ENCODE results near the gene LLGL1.
"Not testable (repeated sequence)": the region's sequence is repeated elsewhere in the genome, so short reads cannot be mapped to it uniquely, and the experiment has no call there.

The LLGL1 gene

DNA sequence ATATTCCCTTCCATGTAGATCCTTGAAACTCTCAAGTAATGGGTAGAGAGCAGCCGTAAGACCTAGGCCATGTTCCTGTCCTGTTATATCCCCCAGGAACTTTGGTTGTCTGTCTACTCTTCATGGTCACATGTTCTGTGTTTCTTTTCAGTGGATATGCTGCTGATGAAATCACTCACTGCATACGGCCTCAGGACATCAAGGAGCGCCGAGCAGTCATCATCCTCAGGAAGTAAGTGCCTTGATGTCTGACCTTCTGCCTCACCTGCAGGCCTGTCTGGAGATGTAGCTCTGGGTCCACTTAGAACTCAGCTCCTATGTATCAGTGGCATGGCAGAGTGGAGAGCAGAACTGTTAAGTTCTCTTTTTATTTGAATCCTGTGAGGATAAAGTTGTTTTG is 30.6 kb upstream of the LLGL1 start:
- no peak for DNase-seq

- no peak for DNase-seq
These were observed 30.2 kb upstream of the LLGL1 start for GRCh38 chr17:18195246-18195645.

GRCh38 chr17:18197535-18198194 is 27.8 kb upstream of the LLGL1 start:
- DNase-seq, result no peak

DNA sequence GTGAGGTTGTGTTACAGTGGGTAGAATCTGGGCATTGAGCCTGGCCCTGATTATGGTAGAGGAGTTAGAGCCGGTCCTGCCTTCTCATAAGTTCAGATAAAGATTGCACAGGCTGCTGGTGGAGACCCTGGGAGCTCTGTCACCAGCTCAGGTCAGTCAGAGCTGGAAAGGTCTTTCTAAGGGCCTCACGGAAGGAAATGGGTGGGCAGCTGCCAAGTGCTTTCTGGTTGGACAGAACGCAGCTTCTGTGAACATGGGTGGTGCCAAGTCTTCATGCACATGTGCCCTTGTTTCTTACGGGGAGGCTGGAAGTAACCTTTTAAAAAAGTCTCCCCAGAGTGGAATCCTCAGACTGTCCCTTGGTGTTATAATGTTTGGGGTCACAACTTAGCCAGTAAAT is 26.9 kb upstream of the LLGL1 start:
- DNase-seq, result no peak

GRCh38 chr17:18201108-18201507 is 24.3 kb upstream of the LLGL1 start:
- no peak for DNase-seq

DNA sequence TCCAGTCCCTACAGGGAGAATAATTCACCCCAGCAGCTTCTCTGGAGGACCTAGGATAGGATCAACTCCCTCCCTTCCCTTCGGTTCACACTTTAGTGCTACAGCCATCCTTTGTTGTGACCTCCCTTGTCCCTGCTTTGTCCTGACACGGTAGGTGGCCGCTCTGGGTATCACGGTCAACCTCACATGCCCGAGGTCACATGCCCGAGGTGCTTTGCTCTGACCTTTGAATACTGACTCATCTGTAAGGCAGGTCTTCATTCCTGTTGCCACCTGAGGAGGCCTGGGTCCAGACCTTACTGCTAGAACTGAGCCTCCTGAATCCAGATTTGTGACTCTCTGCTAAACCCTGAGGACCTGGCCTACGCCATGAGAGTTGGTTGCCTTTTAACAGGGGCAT is 22.1 kb upstream of the LLGL1 start:
- no peak for DNase-seq

- no peak for DNase-seq
These were observed 19.6 kb upstream of the LLGL1 start for GRCh38 chr17:18205861-18206260.

DNA sequence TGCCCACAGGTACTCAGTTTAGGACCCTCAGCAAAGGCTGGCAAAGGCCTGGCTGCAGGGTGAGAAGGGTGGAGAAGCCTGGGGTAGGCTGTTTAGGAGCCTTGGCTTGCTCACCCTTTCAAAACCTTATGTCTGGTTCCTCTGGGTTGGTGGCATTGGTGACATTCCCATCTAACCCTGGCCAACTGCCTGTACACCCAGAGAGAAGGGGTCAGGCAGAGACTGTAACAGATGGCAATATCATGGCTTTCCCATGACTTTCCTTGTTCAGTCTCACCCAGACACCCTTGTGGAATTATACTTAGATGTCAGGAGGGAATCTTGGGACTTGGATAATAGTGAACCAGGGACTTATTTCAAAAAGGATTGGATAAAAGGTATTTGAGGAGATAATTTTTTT is 18.5 kb upstream of the LLGL1 start:
- DNase-seq, result no peak

GRCh38 chr17:18208092-18208491 is 17.3 kb upstream of the LLGL1 start:
- no peak for DNase-seq

GRCh38 chr17:18213666-18214270 is 11.7 kb upstream of the LLGL1 start:
- DNase-seq, result no peak

GRCh38 chr17:18216906-18217305 is 8.5 kb upstream of the LLGL1 start:
- not testable (repeated sequence) for DNase-seq

GRCh38 chr17:18217412-18218015 is 7.9 kb upstream of the LLGL1 start:
- peak; percentile 34 to 74 for DNase-seq

DNA sequence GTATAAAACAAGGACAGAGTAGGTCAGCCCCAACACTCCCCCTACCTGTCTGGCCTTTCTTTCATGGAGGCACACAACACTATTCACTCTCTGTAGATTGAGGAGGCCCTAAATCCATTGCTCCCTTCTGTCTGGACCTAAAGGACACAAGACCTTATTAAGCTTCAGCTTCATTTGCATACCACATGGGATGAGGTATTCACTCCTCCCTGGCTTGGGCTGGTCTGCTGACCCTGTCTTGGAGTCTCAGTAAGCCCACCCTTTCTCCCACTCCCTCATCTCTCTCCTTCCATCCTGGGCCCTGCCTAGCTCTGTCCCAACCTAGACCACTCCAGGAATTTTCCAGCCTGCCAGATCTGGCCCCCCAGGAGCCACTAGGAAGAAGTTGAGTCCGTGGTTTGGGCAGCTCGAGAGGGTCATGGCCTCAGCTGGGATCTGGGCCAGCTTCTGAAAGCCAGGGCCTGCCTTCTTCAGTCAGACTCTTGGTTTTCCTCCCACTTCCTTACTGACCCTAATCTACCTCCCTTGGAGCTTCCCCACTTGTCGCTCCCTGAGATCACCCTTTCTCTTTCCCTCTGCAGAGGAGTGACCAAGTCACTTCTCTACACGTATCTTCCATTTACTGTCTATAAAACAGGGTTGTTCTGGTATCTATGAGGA is 6.5 kb upstream of the LLGL1 start:
- DNase-seq, result no peak

GRCh38 chr17:18224053-18224386 is 1.4 kb upstream of the LLGL1 start:
- no peak for DNase-seq

DNA sequence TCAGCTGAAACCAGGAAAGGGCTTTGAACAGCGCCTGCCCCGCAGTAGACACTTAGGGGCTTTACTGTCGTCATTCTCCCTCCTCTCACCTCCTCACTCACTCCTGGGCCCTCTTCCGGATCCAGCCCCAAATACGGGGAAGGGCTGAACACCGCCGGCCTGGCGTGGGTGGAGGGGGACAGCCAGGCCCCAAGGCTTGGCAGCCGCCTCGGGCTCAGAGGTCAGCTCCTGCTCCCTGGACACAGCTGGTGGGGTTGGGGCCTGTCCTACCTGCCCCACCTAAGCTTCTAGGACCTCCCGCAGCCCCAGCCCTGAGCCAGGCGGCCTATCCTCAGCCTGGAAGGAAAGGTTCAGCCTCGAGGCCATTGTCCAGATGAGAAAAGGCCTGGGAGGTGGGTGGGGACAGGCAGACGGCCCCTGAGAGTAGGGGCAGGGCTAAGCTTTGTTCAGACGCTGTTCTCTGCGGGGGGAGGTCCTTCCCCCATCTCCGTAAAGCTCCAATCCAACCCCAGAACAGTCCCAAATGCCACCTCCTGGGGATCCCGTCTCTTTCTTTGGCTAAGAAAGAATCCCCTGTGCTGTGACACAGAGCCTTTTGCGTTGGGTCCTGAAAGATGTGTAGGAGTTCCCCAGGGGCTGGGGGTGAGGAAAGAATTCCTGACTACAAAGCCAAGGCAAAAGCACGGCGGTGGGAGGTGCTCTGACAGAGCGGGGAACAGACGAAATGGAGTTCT is 881 bp upstream of the LLGL1 start:
- no peak for DNase-seq

DNA sequence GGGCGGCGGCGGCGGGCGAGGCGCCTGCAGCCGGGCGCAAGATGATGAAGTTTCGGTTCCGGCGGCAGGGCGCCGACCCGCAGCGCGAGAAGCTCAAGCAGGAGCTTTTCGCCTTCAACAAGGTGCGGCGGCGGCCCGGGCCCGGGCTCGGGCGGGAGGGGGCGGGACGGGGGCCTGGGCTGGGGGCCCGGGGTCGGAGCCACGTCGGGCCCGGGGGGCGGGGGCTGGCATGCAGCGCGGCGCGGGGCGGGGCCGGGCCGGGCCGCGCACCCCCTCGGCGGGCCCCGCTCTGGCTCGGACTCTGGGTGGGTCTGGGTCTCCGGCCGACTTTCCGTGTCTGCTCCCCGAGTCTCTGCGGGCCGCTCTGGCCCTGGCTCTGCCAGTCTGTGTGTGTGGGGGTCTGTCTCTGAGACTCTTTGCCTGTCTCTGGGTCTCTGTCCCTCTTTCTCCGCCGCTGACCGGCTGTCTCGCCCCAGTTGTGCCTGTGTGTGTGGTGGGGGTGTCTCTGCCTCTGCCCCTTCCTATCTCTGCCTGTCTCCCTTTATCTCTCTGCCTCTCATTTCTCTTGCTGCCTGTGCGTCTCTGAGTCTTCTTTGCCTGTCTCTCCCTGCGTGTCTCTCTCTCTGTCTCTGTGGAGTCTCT is 328 bp downstream of the LLGL1 start:
- peak in 1 of 2 experiments; percentile 21 for DNase-seq

DNA sequence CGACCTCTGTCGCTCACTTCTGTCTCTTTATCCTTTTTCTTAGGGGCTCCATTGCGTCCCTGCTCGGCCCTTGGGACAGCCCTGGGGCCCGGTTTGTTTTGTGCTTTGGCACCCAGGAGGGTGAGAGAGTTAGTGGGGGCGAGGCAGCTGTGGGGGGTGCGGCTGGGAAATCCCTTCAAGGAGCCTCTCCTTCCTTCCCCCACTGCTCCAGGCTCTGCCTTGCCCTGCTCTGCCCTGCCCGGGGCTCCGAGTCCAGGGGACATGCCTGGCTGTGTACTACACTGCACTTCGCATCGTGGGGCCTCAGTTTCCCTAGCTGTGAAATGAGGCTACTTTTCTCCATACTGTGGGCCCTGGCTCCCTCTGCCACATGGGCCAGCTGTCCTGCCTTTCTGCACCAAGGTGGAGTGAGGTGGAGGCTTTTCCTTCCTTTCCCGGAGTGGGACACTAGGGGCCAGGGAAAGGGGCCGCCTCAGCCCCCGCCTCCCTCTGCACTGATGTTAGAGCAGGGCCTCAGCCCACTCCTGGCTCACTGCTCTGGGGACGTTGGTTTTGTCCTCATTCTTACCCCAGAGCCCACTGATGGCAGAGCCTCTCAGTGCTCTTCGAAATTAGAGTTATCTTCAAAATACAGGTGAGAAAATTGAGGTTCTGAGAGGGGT is 980 bp downstream of the LLGL1 start:
- DNase-seq, result no peak

DNA sequence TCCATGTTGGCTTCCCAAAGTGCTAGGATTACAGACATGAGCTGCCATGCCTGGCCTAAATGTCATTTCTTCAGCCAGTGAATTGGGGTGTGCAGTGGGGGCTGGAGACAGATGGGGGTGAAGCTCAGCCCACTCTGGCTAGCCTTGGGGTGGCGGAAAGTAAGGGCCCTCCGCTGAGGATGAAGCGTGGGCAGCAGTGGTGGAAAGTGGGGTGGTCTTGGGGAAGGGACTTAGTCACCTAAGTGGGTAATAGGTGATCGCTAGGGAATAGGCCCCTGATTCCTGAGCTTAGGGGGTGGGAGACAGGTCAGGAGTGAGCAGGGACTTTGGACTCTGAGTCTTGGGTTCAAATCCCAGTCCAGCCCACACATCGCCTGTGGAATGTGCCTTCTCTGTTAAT is 2.2 kb downstream of the LLGL1 start:
- no peak for DNase-seq

GRCh38 chr17:18228176-18228682 is 2.8 kb downstream of the LLGL1 start:
- no peak for DNase-seq

GRCh38 chr17:18229254-18229653 is 3.8 kb downstream of the LLGL1 start:
- DNase-seq, result no peak

GRCh38 chr17:18229771-18230170 is 4.3 kb downstream of the LLGL1 start:
- no peak for DNase-seq

All from NCI-H524 (cell line).